ENCODE results near the gene POP7. TPM values are rescaled to one million over a fixed set of nuclear protein-coding genes. Genes with fewer than 3 reads are reported as not detected.
"Not testable (repeated sequence)": the region's sequence is repeated elsewhere in the genome, so short reads cannot be mapped to it uniquely, and the experiment has no call there.

POP7 gene
- total and polyA plus RNA-seq, 2 donors (not counting 1 experiment from before 2014, with no cell fraction given): 14.4 to 15.2 TPM

DNA sequence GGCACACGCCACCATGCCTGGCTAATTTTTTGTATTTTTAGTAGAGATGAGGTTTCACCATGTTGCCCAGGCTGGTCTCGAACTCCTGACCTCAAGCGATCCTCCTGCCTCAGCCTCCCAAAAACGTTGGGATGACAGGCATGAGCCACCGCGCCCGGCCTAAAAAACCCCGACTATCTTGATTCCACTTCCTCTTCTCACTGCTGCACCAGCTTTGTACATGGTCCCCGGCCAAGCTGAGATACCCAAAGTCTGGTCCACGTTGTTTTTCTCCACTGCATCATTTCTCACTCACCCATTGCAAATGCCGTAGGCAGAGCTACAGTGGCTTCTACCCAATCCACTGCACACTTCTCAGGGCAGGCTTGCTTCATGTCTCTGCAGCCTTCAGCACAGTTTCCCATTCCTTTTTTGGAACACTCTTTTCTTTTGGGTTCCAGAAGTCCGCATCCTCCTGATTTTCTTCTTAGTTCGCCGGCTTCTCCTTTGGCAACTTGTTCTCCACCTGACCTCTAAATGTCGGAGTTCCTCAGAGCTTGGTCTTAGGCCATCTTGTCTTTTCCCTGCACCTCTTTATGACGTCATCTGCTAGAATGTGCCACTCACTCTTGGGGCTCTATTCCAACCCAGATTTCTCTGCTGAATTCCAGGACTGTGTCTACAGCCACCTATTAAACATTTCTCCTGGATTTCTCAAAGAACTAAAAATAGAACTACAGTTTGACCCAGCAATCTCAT lies 38.4 kb upstream of the POP7 start:
- no peak overlapping the region for H3K9ac ChIP-seq (ENCODE audit: low read length)
- no peaks in the 10 kb centered on the region for H4K20me1 ChIP-seq (ENCODE audit: control insufficient read depth, insufficient read depth, low read length, poor library complexity, severe bottlenecking)
- H3K36me3 ChIP-seq (replicated peaks in 1 of 2; ENCODE audit: control extremely low read depth in 1 of 2, control insufficient read depth in 1 of 2, extremely low read depth in 1 of 2, insufficient read depth in 2 of 2, low read length in 1 of 2): no peaks in the 10 kb centered on the region
- ATAC-seq (ENCODE audit: low read depth) (no peak), DNase-seq (no peak)
- H3K27ac Mint-ChIP-seq: no peak overlapping the region
- ChIA-PET POLR2A (no interaction called here), CTCF (interaction anchor here (0.6 to 1.2 kb wide), 2 partner anchors 33 kb away, joined by 5 read pairs; no protein-coding TSS in a partner anchor)
- peak overlapping the region; percentile 19 for H2AFZ ChIP-seq (ENCODE audit: insufficient read depth, low read depth, low read length, poor library complexity, severe bottlenecking)
- H3K9me3 ChIP-seq (ENCODE audit: control extremely low read depth in 1 of 3, control insufficient read depth in 2 of 3, insufficient read depth in 1 of 3, low read length in 2 of 3): no peaks in the 10 kb centered on the region
- no peak overlapping the region for H3K27ac ChIP-seq (ENCODE audit: low read length in 2 of 2)
- TF ChIP-seq CTCF (IDR thresholded peaks at IDR 0.05) (no peak), EZH2 (IDR thresholded peaks at IDR 0.05; ENCODE audit: borderline replicate concordance, insufficient read depth, low read depth, low read length, poor library complexity, severe bottlenecking) (no peak)
- no peaks in the 10 kb centered on the region for H3K4me1 ChIP-seq (ENCODE audit: control insufficient read depth in 2 of 2, insufficient read depth in 2 of 2, low read length in 2 of 2)
- H3K4me2 ChIP-seq (replicated peaks; ENCODE audit: low read depth, low read length, poor library complexity, severe bottlenecking): no peak overlapping the region
- no peaks in the 10 kb centered on the region for H3K9me3 Mint-ChIP-seq (ENCODE audit: insufficient read depth)
- H3K79me2 ChIP-seq (ENCODE audit: control insufficient read depth, insufficient read depth, low read length): no peaks in the 10 kb centered on the region
- H3K27me3 ChIP-seq (replicated peaks in 1 of 4; ENCODE audit: control extremely low read depth in 1 of 4, control insufficient read depth in 3 of 4, insufficient read depth in 4 of 4, low read length in 3 of 4): no peaks in the 10 kb centered on the region
- H3K4me1 Mint-ChIP-seq: no peaks in the 10 kb centered on the region
- no peak overlapping the region for H3K4me3 ChIP-seq (ENCODE audit: control extremely low read depth in 1 of 5, extremely low read depth in 1 of 5, insufficient read depth in 1 of 5, low read depth in 2 of 5, low read length in 4 of 5)
- WGBS (ENCODE audit: insufficient coverage): 69% methylated on average over 15 of the region's 16 CpGs
- H3K4me3 Mint-ChIP-seq: no peak overlapping the region
- H3K27me3 Mint-ChIP-seq: peaks cover 3% of the 10 kb centered on the region
- intact Hi-C loops (cut with micrococcal nuclease): no loop called here

GRCh38 chr7:100668069-100668449 lies 37.9 kb upstream of the POP7 start:
- Histone ChIP-seq H3K9ac (ENCODE audit: low read length) (no peak overlapping the region), H3K4me1 (ENCODE audit: control insufficient read depth in 2 of 2, insufficient read depth in 2 of 2, low read length in 2 of 2) (peaks cover 0 to 5% of the 10 kb centered on the region in 2 donors), H3K27me3 (replicated peaks in 1 of 4; ENCODE audit: control extremely low read depth in 1 of 4, control insufficient read depth in 3 of 4, insufficient read depth in 4 of 4, low read length in 3 of 4) (no peaks in the 10 kb centered on the region), H4K20me1 (ENCODE audit: control insufficient read depth, insufficient read depth, low read length, poor library complexity, severe bottlenecking) (no peaks in the 10 kb centered on the region), H3K27ac (ENCODE audit: low read length in 2 of 2) (no peak overlapping the region), H2AFZ (ENCODE audit: insufficient read depth, low read depth, low read length, poor library complexity, severe bottlenecking) (no peak overlapping the region), H3K79me2 (ENCODE audit: control insufficient read depth, insufficient read depth, low read length) (no peaks in the 10 kb centered on the region), H3K36me3 (replicated peaks in 1 of 2; ENCODE audit: control extremely low read depth in 1 of 2, control insufficient read depth in 1 of 2, extremely low read depth in 1 of 2, insufficient read depth in 2 of 2, low read length in 1 of 2) (no peaks in the 10 kb centered on the region), H3K4me2 (replicated peaks; ENCODE audit: low read depth, low read length, poor library complexity, severe bottlenecking) (no peak overlapping the region), H3K4me3 (ENCODE audit: control extremely low read depth in 1 of 5, extremely low read depth in 1 of 5, insufficient read depth in 1 of 5, low read depth in 2 of 5, low read length in 4 of 5) (no peak overlapping the region), H3K9me3 (ENCODE audit: control extremely low read depth in 1 of 3, control insufficient read depth in 2 of 3, insufficient read depth in 1 of 3, low read length in 2 of 3) (no peaks in the 10 kb centered on the region)
- Mint-ChIP-seq H3K4me3 (no peak overlapping the region), H3K27me3 (peaks cover 3% of the 10 kb centered on the region), H3K9me3 (ENCODE audit: insufficient read depth) (no peaks in the 10 kb centered on the region), H3K27ac (no peak overlapping the region), H3K4me1 (no peaks in the 10 kb centered on the region)
- WGBS (ENCODE audit: insufficient coverage): no CpG with 5 or more reads among the region's 2 CpGs
- ATAC-seq (ENCODE audit: low read depth) (no peak), DNase-seq (no peak)
- intact Hi-C loops (cut with micrococcal nuclease): no loop called here
- CTCF ChIA-PET: interaction anchor here (1.2 kb wide), 1 partner anchor 33 kb away, joined by 5 read pairs; no protein-coding TSS in a partner anchor
- TF ChIP-seq EZH2 (IDR thresholded peaks at IDR 0.05; ENCODE audit: borderline replicate concordance, insufficient read depth, low read depth, low read length, poor library complexity, severe bottlenecking) (no peak), CTCF (IDR thresholded peaks at IDR 0.05) (no peak)
- POLR2A ChIA-PET: no interaction called here

GRCh38 chr7:100669106-100669505 lies 36.8 kb upstream of the POP7 start:
- H3K4me1 ChIP-seq (ENCODE audit: control insufficient read depth in 2 of 2, insufficient read depth in 2 of 2, low read length in 2 of 2); H3K36me3 ChIP-seq (replicated peaks in 1 of 2; ENCODE audit: control extremely low read depth in 1 of 2, control insufficient read depth in 1 of 2, extremely low read depth in 1 of 2, insufficient read depth in 2 of 2, low read length in 1 of 2); DNase-seq; H3K4me3 ChIP-seq (ENCODE audit: control extremely low read depth in 1 of 5, extremely low read depth in 1 of 5, insufficient read depth in 1 of 5, low read depth in 2 of 5, low read length in 4 of 5); H3K79me2 ChIP-seq (ENCODE audit: control insufficient read depth, insufficient read depth, low read length); H3K9ac ChIP-seq (ENCODE audit: low read length); H3K27ac Mint-ChIP-seq; H3K4me1 Mint-ChIP-seq; H3K4me2 ChIP-seq (replicated peaks; ENCODE audit: low read depth, low read length, poor library complexity, severe bottlenecking); H3K27me3 ChIP-seq (replicated peaks in 1 of 4; ENCODE audit: control extremely low read depth in 1 of 4, control insufficient read depth in 3 of 4, insufficient read depth in 4 of 4, low read length in 3 of 4); CTCF ChIA-PET; H3K27me3 Mint-ChIP-seq; H3K27ac ChIP-seq (ENCODE audit: low read length in 2 of 2); intact Hi-C loops (cut with micrococcal nuclease); H3K9me3 ChIP-seq (ENCODE audit: control extremely low read depth in 1 of 3, control insufficient read depth in 2 of 3, insufficient read depth in 1 of 3, low read length in 2 of 3); H3K9me3 Mint-ChIP-seq (ENCODE audit: insufficient read depth); ATAC-seq (ENCODE audit: low read depth); H3K4me3 Mint-ChIP-seq; POLR2A ChIA-PET; H2AFZ ChIP-seq (ENCODE audit: insufficient read depth, low read depth, low read length, poor library complexity, severe bottlenecking); H4K20me1 ChIP-seq (ENCODE audit: control insufficient read depth, insufficient read depth, low read length, poor library complexity, severe bottlenecking): not testable (repeated sequence)
- 98% methylated on average over 9 of the region's 12 CpGs for WGBS (ENCODE audit: insufficient coverage)
